SW480 (cell line): Measurements from ENCODE around the gene TXN2.
"Not testable (repeated sequence)": the region's sequence is repeated elsewhere in the genome, so short reads cannot be mapped to it uniquely, and the experiment has no call there.

Source experiments
- DNase-seq: peaks from one replicate; pipeline ENCODE4 v3.0.0-alpha.2; 2016; ENCODE audit warnings: low spot score

Gene TXN2, protein sequence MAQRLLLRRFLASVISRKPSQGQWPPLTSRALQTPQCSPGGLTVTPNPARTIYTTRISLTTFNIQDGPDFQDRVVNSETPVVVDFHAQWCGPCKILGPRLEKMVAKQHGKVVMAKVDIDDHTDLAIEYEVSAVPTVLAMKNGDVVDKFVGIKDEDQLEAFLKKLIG

DNA sequence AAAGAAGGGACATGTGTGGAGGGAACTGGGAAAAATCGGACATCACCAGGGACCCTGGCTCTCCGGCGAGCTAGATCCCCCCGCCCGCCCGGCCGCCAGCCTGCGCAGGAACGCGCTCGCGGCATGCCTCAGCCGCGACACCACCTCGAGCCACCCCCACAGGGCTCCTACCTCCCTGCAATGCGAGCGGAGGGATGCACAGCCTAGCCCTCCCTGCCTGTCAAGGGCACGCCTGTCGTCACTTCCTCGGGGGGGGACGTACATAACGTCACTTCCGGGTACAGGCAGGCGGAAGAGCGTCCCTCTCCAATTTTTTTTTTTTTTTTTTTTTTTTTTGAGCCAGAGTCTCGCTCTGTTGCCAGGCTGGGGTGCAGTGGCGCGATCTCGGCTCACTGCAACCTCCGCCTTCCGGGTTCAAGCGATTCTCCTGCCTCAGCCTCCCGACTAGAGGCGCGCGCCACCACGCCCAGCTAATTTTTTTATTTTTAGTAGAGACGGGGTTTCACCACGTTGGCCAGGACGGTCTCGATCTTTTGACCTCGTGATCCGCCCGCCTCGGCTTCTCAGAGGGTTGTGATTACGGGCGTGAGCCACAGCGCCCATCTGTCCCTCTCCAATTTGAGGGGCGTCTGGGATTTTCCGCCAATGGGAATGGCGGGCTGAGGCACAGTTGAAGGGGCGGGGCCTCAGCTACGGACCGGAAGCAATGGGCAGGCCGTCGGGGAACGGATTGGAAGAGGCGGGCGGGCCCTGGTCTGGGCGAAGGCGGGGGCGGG is at the start of gene TXN2:
TSS of gene TXN2 (minus strand) at position 248 of the 776 bp plus-strand sequence. CDS start 803 bp downstream, outside the sequence.
- peak; percentile 96 for DNase-seq

DNA sequence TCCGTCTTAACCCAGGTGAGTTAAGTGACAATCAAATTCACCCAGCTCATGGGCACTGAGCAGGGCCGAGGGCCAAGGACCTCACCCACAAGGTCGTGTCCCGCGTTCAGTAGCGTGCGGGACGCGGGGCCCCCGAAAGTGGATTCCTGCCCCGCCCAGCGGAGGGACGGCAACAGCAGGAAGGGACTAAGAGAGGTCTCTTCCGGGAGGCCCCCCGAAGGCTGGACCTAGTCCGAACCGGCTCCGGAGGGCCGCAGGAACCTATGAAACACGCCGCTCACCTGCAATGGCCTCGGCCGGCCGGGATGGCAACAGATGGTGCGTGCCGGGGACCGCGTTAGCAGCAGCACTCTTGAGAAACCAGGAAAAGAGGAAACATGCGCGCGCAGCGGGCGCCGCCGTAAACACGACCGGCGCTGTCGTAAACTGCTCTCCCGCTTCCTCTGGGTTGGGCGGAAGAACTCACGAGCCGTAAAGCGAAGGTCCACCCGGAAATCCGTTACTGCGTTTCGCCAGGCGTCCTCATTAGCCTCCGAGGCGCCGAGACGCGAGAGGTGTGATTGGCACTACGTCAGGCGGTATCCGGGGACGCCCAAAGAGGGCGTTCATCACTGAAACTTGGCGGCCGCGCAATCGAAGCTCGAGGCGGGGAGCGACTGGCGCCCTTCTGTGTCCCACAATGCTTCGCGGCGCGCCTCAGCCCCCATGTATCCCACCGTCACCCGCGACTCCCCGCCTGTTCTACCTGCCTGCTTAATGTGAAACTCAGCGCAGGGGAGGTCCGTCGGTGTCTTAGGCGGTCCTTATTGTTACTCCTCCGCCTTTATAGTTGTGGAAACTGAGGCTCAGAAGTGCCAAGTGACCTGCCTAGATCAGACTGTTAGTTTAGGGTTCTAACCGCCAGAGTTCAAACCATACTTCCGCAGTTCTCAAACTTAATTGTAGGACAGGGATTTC is 47.6 kb upstream of the TXN2 start, which contains the start of gene EIF3D:
TSS of gene EIF3D (minus strand) at position 372 of the 957 bp plus-strand sequence. CDS start 3,045 bp downstream, outside the sequence.
- peak; percentile 99 for DNase-seq

DNA sequence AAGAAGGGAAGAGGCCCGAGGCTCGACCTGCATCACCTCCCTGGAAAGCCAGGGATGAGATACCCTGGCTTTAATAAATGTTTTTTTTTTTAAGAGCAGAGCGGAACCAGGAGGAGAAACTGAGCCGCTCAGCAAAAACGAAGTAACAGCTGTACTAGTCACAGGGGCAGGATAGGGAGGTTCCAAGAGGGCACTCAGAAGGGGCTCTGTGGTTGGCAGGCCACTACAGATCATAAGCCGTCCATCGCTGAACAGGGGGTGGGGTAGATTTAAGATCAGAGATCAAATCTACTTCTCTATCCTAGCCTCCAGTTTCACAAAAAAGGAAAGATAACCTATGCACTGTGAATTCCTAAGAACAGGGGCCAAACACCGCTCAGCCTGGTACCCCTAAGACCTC is 46.9 kb upstream of the TXN2 start:
- DNase-seq, result no peak

DNA sequence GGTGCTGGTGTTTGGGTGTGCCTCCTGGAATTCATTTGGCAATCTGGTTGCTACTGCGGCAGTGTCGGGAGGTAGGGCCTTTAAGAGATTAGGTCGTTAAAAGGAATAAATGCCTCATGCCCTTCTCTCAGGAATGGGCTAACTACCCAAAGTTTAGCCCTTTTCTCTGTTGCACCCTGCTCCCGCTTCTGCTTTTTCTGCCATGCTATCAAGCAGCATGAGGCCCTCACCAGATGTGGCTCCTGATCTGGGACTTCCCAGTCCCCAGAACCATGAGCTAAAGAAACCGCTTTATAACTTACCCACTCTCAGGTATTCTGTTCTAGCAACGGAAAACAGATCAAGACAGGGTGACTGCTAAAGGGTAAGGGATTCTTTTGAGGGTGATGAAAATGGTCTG is 41.2 kb upstream of the TXN2 start:
- no peak for DNase-seq

DNA sequence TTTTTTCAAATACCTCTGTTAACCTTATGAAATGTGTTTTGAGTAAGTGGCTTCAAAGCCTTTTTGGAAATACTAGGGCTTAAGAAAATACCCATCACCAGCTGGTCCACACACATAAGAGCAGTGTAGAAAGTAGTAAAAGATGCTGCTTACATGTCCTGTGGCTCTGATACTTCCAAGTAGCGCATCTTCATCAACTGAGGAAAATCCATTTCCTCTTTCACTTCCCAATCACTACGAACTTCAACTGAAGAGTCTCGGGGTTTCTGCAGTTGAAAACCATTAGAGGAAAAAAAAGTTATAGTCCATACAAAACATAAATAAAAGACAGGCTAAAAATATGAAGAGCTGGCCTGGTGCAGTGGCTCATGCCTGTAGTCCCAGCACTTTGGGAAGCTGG is 39.0 kb upstream of the TXN2 start:
- DNase-seq, result no peak

DNA sequence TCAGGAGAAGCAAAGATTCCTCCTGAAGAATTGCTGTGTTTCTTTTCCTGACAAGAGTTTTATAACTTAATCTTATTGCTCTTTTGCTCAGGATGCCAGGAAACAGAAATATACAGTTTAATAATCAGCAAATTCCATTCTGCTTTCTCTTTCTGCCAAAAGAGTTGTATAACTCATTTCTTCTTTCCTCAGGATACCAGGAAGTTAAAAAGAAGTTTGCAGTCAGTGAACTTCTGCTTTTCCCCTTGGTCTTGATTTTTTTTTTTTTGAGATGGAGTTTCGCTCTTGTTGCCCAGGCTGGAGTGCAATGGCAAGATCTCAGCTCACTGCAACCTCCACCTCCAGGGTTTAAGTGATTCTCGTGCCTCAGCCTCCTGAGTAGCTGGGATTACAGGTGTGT is 38.5 kb upstream of the TXN2 start:
- not testable (repeated sequence) for DNase-seq

DNA sequence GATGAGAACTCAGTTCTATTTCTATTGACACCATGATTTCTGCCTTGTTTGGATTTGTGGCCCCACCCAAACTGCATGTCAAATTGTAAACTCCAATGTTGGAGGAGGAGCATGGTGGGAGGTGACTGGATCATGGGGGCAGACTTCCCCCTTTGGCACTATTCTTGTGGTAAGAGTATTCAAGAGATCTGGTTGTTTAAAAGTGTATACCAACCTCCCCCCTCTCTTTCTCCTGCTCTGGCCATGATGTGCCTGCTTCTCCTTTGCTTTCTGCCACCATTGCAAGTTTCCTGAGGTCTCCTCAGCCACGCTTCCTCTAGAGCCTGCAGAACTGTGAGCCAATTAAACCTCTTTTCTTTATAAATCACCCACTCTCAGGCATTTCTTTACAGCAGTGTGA is 33.3 kb upstream of the TXN2 start:
- no peak for DNase-seq

DNA sequence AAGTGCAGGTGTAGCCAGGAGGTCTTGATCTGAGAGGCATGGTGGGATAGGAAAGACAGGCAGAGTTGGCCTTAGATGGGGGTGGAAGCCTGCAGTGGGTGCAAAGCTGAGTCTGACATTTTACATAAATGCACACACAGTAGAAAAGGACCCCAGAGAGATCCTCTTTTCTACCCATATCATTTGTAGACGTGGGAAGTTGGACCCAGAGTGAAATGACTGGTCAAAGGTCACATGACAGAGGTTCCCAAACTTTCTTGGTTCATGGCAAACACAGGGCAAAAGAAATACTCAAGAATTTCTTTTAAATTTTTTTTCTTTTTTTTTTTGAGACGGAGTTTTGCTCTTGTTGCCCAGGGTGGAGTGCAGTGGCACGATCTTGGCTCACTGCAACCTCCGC is 31.6 kb upstream of the TXN2 start:
- no peak for DNase-seq

DNA sequence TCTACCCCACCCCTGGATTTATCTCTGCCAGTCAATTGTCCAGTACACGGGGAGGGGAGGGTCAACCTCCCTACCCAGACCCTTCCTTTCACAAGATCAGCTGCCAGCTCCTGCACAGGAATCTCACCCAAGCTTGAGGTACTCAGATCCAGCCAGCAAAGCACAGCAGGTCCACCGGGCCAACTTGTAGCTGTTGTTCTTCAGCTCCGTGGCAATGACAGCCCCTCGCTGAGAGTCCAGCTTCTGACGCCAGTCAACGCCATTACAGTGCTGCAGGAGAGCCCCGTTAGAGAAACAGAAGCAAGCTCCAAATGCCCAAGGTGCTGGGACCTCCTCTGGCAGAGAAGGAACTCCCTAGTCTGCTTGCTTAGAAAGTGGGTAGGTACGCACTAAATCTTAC is 30.9 kb upstream of the TXN2 start:
- no peak for DNase-seq

DNA sequence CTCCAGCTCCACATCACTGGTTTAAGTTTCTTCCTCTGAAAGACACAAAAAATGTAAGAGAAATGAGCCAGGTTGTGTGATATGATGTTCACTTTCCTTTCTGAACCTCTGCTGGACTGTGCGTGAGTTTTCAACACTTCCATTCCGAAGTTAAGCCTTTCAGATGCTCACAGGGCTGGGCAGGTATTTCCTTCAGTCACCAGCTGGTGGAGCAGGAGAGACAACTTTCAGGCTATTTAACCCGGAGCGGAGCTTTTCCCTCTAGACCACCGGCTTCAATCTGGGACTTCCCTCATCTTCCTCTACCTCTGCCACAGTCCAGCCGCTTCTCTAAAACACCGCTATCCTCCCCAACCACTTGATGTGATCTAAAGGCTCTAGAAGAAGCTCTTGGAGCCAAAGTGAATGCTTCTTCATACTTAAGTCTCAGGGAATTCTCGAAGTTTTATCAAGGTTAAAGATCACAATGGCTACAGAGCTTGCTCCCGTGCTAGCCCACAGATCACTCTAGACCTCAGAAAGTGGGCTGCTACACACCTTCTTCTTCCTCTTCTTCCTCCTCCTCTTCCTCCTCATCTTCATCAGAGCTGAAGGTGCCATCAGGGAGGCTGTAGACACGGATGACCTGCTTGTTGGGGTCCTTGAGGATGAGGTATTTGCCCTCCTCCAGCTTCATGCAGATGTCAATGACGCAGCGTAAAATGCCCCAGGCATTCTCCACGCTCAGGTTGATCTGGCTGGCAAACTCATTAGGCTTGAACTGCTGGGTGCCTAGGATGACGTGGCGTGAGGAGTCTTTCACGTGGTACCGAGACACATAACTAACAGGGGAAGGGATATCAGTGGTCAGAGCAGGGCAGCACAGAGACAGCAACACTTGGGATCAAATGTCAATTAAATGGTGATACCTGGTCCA is 29.8 kb upstream of the TXN2 start:
- peak; percentile 49 for DNase-seq

DNA sequence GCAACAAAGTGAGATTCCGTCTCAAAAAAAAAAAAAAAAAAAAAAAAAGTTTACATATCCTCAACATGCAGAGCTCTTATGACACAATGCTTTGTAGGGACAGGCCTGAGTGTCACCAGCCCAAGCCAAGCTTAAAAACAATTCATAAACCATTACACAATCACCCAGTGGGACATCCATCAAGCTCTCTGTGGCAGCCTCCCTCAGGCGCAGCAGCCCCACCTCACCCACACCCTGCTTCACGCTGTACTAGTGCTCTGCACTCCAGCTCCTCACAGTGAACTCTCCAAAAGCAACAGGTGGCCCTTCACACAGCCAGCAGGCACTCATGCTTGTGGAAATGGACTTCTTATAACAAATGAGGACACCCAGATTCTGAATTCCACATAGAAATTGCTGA is 28.9 kb upstream of the TXN2 start:
- no peak for DNase-seq

DNA sequence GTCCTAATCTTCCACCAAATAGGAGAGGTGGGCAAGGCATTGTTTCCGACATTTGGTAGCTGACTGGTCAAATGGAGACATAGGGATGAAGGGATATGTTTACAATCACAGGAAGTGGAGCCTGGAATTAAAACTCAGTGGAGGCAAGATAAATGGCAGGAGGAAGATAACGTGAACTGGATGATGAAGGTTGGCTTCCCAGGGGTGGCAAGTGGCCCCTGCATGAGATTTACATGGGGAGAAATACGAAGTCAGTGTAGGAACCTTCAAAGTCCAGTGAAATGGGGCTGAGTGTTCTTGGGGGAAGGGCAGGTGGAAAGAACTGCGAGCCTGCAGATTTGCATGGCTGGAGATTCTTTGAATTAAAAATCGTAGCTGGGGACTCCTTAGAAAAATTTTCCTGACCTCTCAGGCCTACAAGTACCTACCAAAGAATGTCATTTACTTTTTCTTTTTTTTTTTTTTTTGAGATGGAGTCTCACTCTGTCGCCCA is 26.1 kb upstream of the TXN2 start:
- no peak for DNase-seq

DNA sequence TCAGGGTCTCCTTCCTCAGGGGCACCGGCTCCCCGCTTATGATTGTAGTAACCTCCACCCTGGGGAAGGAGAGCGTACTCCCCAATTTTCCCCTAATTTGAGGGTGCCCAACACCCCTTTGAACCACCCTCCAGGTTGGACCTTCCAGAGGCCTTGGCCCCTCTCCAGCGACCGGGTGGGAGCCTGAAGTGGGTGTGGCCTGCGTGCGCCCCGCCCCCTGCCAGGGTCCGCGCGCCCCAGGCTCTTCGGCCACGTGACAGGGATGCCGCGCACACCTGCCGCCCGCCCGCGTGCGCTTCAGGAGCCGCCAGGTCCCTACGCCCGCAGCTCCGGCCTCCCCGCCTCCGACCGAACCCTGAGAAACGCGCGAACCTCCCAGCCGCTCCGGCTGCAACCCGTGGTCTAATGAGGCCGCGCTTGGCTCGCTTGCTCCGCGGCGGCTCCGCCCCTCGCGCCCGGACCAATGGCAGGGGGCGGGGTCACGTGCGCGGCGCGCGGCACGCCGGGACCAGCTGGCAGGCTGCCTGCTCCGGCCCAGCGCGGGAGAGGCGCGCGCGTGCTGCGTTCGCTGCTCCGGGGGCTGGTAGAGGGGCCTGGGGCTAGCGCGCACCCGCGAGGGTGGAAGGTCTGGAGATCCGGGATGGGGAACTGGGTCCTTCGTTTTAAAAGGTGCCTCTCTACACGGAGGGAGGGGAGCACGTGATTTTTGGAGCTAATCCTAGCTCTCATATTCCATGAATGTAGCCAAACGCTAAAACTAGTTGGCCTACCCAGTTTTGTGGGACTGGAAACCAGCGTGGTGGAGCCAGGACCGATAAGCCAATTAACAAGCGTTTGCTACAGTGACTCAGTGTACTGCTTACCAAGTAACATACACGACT is 25.4 kb upstream of the TXN2 start, which contains the start of gene FOXRED2:
TSS of gene FOXRED2 (minus strand) at position 404 of the 881 bp plus-strand sequence. CDS start 618 bp downstream, outside the sequence.
- DNase-seq, result peak; percentile 82

DNA sequence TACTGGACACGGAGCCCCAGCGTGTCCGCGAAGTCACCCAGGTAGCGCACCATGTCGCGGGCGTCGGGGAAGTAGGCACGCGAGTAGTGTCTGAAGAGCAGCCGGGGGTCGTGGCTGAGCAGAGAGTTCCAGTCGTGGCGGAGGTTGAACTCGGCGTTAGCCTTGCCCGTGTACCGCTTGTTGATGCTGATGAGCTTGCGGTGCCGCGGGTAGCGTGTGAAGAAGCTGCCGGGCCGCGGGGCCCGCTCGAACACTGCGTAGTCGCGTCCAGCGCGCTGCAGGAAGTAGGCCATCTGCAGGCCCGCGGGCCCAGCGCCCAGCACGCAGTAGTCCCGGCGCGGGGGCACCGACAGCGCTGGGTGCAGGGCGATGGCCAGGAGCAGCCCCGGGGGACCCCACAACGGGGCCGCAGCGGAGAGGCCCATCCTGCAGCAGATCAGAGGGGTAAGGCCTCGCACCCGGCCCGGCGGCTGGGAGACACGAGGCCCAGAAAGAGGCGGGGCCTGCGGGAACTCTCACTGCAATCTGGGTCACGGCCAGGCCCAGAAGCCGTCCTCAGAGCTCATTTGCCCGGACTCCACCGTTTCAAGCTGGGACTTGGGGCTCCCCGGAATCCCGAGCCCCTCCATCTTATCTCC is 24.7 kb upstream of the TXN2 start:
- no peak for DNase-seq

DNA sequence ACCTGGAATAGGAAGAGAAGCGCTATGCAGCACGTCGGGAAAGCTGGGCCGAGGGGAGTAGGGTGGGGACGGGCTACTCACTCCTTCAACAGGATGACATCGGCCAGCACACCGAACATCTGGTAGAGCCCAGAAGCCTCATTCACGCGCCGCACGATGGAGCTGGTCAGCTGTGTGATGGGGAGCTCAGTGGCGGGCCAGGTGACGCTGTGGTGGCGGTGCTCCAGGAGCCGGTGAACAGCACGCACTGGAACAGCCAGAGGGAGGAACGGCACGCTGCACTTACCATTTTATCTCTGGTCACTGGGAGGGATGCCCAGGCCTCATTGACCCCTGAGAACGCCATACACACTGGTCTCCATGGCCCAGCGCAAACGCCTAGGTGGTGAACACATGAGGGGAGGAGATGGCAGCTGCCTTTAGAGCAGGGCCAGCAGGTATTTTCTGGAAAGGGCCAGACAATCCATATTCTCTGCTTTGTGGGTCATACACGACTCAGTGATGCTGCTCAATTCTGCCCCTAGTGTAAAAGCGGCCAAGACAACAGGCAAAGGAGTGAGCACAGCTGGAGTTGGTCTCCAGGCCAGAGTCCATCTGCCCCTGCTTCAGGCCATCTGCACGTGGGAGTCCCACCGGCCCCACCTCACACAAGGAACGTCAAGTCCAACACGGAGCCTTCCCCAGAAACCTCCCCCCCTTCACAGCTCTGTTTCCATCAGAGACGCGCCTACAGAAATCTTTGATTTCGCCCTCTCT is 16.6 kb upstream of the TXN2 start:
- no peak for DNase-seq

DNA sequence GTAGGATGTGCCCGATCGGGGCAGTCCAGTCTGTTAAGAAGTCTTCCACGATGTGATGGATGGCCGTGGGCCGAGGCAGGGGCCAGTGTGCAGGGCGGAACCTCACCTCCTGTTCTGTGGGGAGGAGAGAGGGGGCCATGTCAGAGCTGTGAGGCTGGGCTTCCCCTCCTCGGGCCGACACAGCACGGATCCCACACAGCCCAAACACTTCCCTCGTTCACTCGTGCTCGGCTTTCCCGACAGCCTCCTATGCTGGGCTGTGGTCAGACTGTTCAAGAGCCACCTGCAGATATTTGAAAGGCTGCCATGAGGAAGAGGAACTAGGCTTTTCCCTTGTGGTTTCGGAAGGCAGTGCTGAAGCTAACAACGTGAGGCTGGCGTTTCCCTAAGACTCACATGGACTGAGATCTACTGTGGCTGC is 12.3 kb upstream of the TXN2 start:
- no peak for DNase-seq

DNA sequence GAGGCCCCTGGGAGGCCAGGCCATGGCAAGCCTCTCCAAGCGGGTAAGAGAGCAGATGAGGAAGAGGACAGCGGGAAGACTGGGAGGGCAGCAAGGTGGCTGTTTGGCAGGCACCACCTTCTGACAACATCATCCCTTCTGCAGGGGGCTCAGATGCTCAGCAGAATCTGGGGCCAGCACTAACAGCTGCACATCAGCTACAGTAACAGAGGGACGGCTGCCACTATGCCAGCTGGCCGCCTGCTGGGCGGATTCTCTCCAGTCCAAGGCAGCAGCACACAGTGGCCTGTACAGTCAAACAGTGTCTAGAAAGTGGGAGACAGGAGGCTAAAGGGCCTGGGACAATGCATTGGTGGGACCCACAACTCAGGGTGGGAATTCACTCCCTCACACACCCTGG is 10.7 kb upstream of the TXN2 start:
- DNase-seq, result no peak

DNA sequence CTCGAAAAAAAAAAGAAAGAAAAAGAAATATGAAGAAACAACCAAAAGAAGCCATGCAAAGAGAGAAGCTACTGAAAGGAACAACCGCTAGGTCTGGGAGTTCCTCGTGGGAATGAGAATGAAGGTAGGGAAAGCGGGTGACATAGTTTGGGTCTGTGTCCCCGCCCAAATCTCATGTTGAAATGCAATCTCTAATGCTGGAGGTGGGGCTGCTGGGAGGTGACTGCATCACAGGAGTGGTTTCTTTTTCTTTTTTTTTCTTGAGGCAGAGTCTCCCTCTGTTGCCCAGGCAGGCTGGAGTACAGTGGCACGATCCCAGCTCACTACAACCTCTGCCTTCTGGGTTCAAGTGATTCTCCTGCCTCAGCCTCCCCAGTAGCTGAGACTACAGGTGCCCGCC is 9.7 kb upstream of the TXN2 start:
- no peak for DNase-seq
